ENCODE results near the gene ABLIM2.

GRCh38 chr4:8143392-8144140 lies 15.0 kb downstream of the ABLIM2 start:
- no peak for TF ChIP-seq CTCF (IDR thresholded peaks at IDR 0.05)
- no peak for TF ChIP-seq EZH2 (IDR thresholded peaks at IDR 0.05; ENCODE audit: borderline replicate concordance, insufficient read depth, low read depth, low read length, poor library complexity, severe bottlenecking)
